ENCODE measurements around the gene KCNH1.

Gene KCNH1

GRCh38 chr1:210650403-210650802 lies 483.5 kb downstream of the KCNH1 start:
- no peak overlapping the region for H3K4me3 ChIP-seq (ENCODE audit: low read length)
- DNase-seq (ENCODE audit: low read depth): no peak
- no peak for TF ChIP-seq CTCF (IDR thresholded peaks at IDR 0.05; ENCODE audit: insufficient read depth, low read depth, low read length, missing control alignments)

- H3K4me3 ChIP-seq (ENCODE audit: low read length): no peak overlapping the region
- no peak for TF ChIP-seq CTCF (IDR thresholded peaks at IDR 0.05; ENCODE audit: insufficient read depth, low read depth, low read length, missing control alignments)
- DNase-seq (ENCODE audit: low read depth): no peak
These were observed 485.2 kb downstream of the KCNH1 start for GRCh38 chr1:210648588-210649269.

- TF ChIP-seq CTCF (IDR thresholded peaks at IDR 0.05; ENCODE audit: insufficient read depth, low read depth, low read length, missing control alignments): no peak
- no peak for DNase-seq (ENCODE audit: low read depth)
- H3K4me3 ChIP-seq (ENCODE audit: low read length): no peak overlapping the region
These were observed 486.3 kb downstream of the KCNH1 start for GRCh38 chr1:210647406-210648333.

GRCh38 chr1:210646258-210646616 lies 487.7 kb downstream of the KCNH1 start:
- no peak overlapping the region for H3K4me3 ChIP-seq (ENCODE audit: low read length)
- no peak for TF ChIP-seq CTCF (IDR thresholded peaks at IDR 0.05; ENCODE audit: insufficient read depth, low read depth, low read length, missing control alignments)
- no peak for DNase-seq (ENCODE audit: low read depth)

- TF ChIP-seq CTCF (IDR thresholded peaks at IDR 0.05; ENCODE audit: insufficient read depth, low read depth, low read length, missing control alignments): no peak
- DNase-seq (ENCODE audit: low read depth): no peak
- H3K4me3 ChIP-seq (ENCODE audit: low read length): no peak overlapping the region
These were observed 488.2 kb downstream of the KCNH1 start for GRCh38 chr1:210645582-210646257.

- no peak for TF ChIP-seq CTCF (IDR thresholded peaks at IDR 0.05; ENCODE audit: insufficient read depth, low read depth, low read length, missing control alignments)
- no peak overlapping the region for H3K4me3 ChIP-seq (ENCODE audit: low read length)
- no peak for DNase-seq (ENCODE audit: low read depth)
These were observed 492.4 kb downstream of the KCNH1 start for GRCh38 chr1:210641582-210641981.

All from epithelial cell of esophagus (primary cell).